HCT116 (cell line): ENCODE measurements around the gene AFAP1L2. TPM values are rescaled to one million over a fixed set of nuclear protein-coding genes. Genes with fewer than 3 reads are reported as not detected.

Experiments
- ATAC-seq: fragments of 200-7000 bp; cut with Tn5 transposase; 2 replicates; pipeline ENCODE4 v1.9.1; 2020; ENCODE audit warnings: mild to moderate bottlenecking, moderate library complexity
- BruUV-seq: library from RNA; stranded (reverse); fragments of 400-500 nt; replicated peaks from 2 replicates; lab custom pipeline; 2021; lab: Mats Ljungman, UMichigan
- CTCF ChIA-PET: fragments of 300-600 bp; sonication (Branson Sonifier 250); formaldehyde crosslinking; loops from one replicate; lab custom pipeline; 2021; ENCODE audit warnings: antibody characterized with exemption; lab: Charles Lee
- POLR2A ChIA-PET: fragments of 300-600, 350-600 bp; sonication (Branson Sonifier 250); formaldehyde crosslinking; loops from one replicate; lab custom pipeline; 2021; ENCODE audit warnings: antibody characterized with exemption; lab: Charles Lee
- RAD21 ChIA-PET, 2 experiments: fragments of 300-600 bp; sonication (Branson Sonifier 250); formaldehyde crosslinking; loops; one replicate each; lab custom pipeline; 2023; ENCODE audit warnings: low total read pairs in 2 of 2; ENCODE audit not compliant: uncharacterized antibody in 2 of 2, unreplicated experiment in 2 of 2, low non-redundant PET in 1 of 2; lab: Charles Lee
- DNase-seq: peaks from one replicate; pipeline ENCODE4 v3.0.0-alpha.2; 2010; ENCODE audit warnings: low read depth, low spot score
- H2AFZ ChIP-seq: fragments of 200-600 bp; shearing (Covaris generic), sonication (generic); 2 replicates; pipeline ENCODE4 v1.6.1; 2017; ENCODE audit warnings: low read depth, mixed run types, mixed read lengths, antibody characterized with exemption, low read length; ENCODE audit not compliant: poor library complexity, severe bottlenecking
- H3K27ac ChIP-seq: 2 replicates; pipeline ENCODE4 v1.5.1; 2012; ENCODE audit warnings: low read depth, low read length
- H3K27me3 ChIP-seq: fragments of 200-600 bp; sonication (generic); 2 replicates; pipeline ENCODE4 v1.6.1; 2016; ENCODE audit warnings: mixed run types, low read length, mixed read lengths; ENCODE audit not compliant: insufficient read depth
- H3K36me3 ChIP-seq, 2 experiments: fragments of 200-500 bp in 1 of 2; fragments of 200-600 bp in 1 of 2; sonication (Bioruptor generic) in 1 of 2; sonication (generic) in 1 of 2; 2 replicates each; pipeline versions ENCODE4 v1.5.1 to v1.6.1; 2014 to 2016; ENCODE audit warnings: low read length in 2 of 2, inconsistent platforms in 1 of 2, mixed read lengths in 1 of 2, mixed run types in 1 of 2; ENCODE audit not compliant: insufficient read depth in 2 of 2, control insufficient read depth in 1 of 2
- H3K4me1 ChIP-seq, 2 experiments: fragments of 200-600 bp in 1 of 2; sonication (generic) in 1 of 2; 2 replicates each; pipeline versions ENCODE4 v1.5.1 to v1.6.1; 2012 to 2017; ENCODE audit warnings: low read length in 2 of 2, inconsistent platforms in 1 of 2, mild to moderate bottlenecking in 1 of 2, mixed read lengths in 1 of 2, mixed run types in 1 of 2, moderate library complexity in 1 of 2; ENCODE audit not compliant: insufficient read depth in 2 of 2, control insufficient read depth in 1 of 2
- H3K4me2 ChIP-seq: fragments of 200-600 bp; sonication (generic); 2 replicates; pipeline ENCODE4 v1.6.1; 2017; ENCODE audit warnings: mixed run types, low read length, mixed read lengths
- H3K4me3 ChIP-seq, 2 experiments: fragments of 200-600 bp in 1 of 2; sonication (generic) in 1 of 2; replicated peaks in 1 of 2; 2 replicates each; pipeline ENCODE4 v1.5.1; 2011 to 2016; ENCODE audit warnings: low read length in 2 of 2, control low read depth in 1 of 2, low read depth in 1 of 2, mild to moderate bottlenecking in 1 of 2, mixed read lengths in 1 of 2, mixed run types in 1 of 2
- H3K79me2 ChIP-seq: fragments of 200-600 bp; sonication (generic); 2 replicates; pipeline ENCODE4 v1.6.1; 2017; ENCODE audit warnings: mild to moderate bottlenecking, mixed run types, low read length, moderate library complexity, mixed read lengths; ENCODE audit not compliant: insufficient read depth
- H3K9ac ChIP-seq: fragments of 200-600 bp; sonication (generic); 2 replicates; pipeline ENCODE4 v1.6.1; 2016; ENCODE audit warnings: low read length, mixed read lengths
- H3K9me2 ChIP-seq: fragments of 200-600 bp; sonication (generic), shearing (Covaris generic); 2 replicates; pipeline ENCODE4 v1.6.1; 2017; ENCODE audit warnings: mixed run types, mild to moderate bottlenecking, moderate library complexity; ENCODE audit not compliant: insufficient read depth
- H3K9me3 ChIP-seq, 2 experiments: fragments of 200-500 bp in 1 of 2; fragments of 200-600 bp in 1 of 2; sonication (Bioruptor generic) in 1 of 2; sonication (generic) in 1 of 2; 2 replicates each; pipeline ENCODE4 v1.6.1; 2014 to 2017; ENCODE audit warnings: low read length in 2 of 2, mixed read lengths in 2 of 2, inconsistent platforms in 1 of 2, low read depth in 1 of 2, mild to moderate bottlenecking in 1 of 2, mixed run types in 1 of 2, moderate library complexity in 1 of 2; ENCODE audit not compliant: control insufficient read depth in 1 of 2, insufficient read depth in 1 of 2
- H4K20me1 ChIP-seq: fragments of 200-600 bp; sonication (generic), shearing (Covaris generic); 2 replicates; pipeline ENCODE4 v1.6.1; 2017; ENCODE audit warnings: mixed run types, mild to moderate bottlenecking, moderate library complexity; ENCODE audit not compliant: insufficient read depth
- ATF3 ChIP-seq: IDR thresholded peaks from 2 replicates; pipeline ENCODE4 v1.6.1; 2012
- CBX3 ChIP-seq: IDR thresholded peaks from 2 replicates; pipeline ENCODE4 v1.6.1; 2012; ENCODE audit warnings: low read depth
- ELF1 ChIP-seq: IDR thresholded peaks from 2 replicates; pipeline ENCODE4 v1.6.1; 2012; ENCODE audit warnings: low read depth, borderline replicate concordance
- EZH2 ChIP-seq: fragments of 200-600 bp; sonication (generic); IDR thresholded peaks from 2 replicates; pipeline ENCODE4 v1.6.1; 2017; ENCODE audit warnings: antibody characterized with exemption, mixed run types
- EZH2phosphoT487 ChIP-seq: fragments of 200-600 bp; IDR thresholded peaks from 2 replicates; pipeline ENCODE4 v1.6.1; 2018; ENCODE audit warnings: antibody characterized with exemption, borderline replicate concordance
- JUND ChIP-seq: IDR thresholded peaks from 2 replicates; pipeline ENCODE4 v1.6.1; 2012
- POLR2A ChIP-seq: IDR thresholded peaks from 2 replicates; pipeline ENCODE4 v1.7.0; 2011; ENCODE audit warnings: borderline replicate concordance; ENCODE audit not compliant: insufficient read depth, insufficient read length; ENCODE audit errors: extremely low read depth
- RAD21 ChIP-seq: IDR thresholded peaks from 2 replicates; pipeline ENCODE4 v1.6.1; 2012; ENCODE audit warnings: low read depth, mild to moderate bottlenecking
- REST ChIP-seq: IDR thresholded peaks from 2 replicates; pipeline ENCODE4 v1.6.1; 2012; ENCODE audit warnings: low read depth
- SP1 ChIP-seq: IDR thresholded peaks from 2 replicates; pipeline ENCODE4 v1.6.1; 2012; ENCODE audit warnings: low read depth
- SRF ChIP-seq: IDR thresholded peaks from 2 replicates; pipeline ENCODE4 v1.6.1; 2012; ENCODE audit warnings: low read depth
- ZFX ChIP-seq: fragments of 450-650 bp; IDR thresholded peaks from 2 replicates; pipeline ENCODE4 v1.6.1; 2017
- intact Hi-C: fragments of 100-400 bp; cut with micrococcal nuclease; formaldehyde crosslinking; loops from 2 replicates; pipeline ENCODE4 v1.10.0; 2022
- total RNA-seq: library from RNA; stranded (reverse); gene quantifications from one replicate; pipeline ENCODE4 v1.2.1, GENCODE V29; 2021; ENCODE audit not compliant: unreplicated experiment
- TF ChIP-seq, protein P1 (sequence below), 3 experiments: fragments of 200-600 bp in 1 of 3; sonication (generic) in 1 of 3; IDR thresholded peaks in 2 of 3; conservative IDR thresholded peaks in 1 of 3; 2 replicates each; pipeline ENCODE4 v1.5.1; 2012 to 2017; ENCODE audit warnings: low read depth in 2 of 3, low read length in 2 of 3, antibody characterized with exemption in 1 of 3, borderline replicate concordance in 1 of 3, control low read depth in 1 of 3, mild to moderate bottlenecking in 1 of 3, mixed read lengths in 1 of 3, mixed run types in 1 of 3, moderate library complexity in 1 of 3; ENCODE audit not compliant: insufficient read depth in 1 of 3
- TF ChIP-seq, protein P2 (sequence below): IDR thresholded peaks from 2 replicates; pipeline ENCODE4 v1.6.1; 2012

AFAP1L2 gene
- total RNA-seq, 1 experiment from 2014 or later, result 0.93 TPM

DNA sequence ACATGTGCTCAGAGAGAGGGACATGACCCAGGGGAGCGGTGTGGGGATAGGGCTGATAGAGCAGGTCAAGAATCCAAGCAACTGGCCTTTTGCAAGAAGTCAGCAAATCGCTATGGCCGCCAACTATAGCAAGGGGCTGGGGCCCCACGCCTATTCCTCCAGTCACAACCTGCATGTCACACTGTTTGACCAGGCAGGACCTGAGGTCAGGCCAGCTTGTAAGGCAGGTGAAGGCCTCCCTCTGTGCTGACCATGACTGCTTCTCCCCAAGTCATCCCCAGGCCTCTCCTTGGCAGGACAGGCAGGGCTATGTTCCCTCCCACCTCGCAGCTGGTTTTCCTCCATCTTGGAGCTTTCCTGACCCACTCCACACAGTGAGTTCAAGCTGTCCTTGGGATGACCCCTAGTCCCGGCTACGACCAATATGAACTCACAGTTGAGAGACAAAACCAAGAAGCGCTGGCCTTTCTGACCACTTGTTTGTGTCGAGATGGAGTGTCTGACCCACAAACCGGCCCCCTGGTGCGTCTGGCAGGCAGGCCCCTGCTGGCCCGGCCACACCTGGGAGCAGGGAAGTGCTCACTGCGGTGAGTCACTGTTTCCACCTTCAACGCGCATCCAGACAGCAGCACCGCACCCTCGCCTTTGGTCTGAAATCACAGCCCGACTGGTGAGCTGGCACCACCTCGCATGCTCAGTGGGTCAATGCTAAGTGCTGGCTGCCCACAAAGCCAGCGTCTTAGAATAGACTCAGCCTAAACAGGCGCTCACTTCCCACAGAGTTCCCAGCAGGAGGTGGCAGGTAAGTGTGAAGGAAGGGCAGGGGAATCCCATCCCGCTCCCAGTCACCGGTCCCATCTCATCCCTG, 83.8 kb downstream of the AFAP1L2 start (continued):
- no peak for TF ChIP-seq REST

GRCh38 chr10:114319406-114320248, 84.7 kb downstream of the AFAP1L2 start:
- H3K9me3 ChIP-seq, result no peaks in the 10 kb centered on the region
- BruUV-seq, result no TSS peak
- H2AFZ ChIP-seq, result no peak overlapping the region
- no peaks in the 10 kb centered on the region for H3K36me3 ChIP-seq
- intact Hi-C loops, result loop anchor here (1.0 to 5.0 kb wide), 2 partner anchors 15 to 118 kb away; no protein-coding TSS in a partner anchor
- no peaks in the 10 kb centered on the region for H3K9me2 ChIP-seq
- ChIA-PET RAD21 (no interaction called here), POLR2A (interaction anchor here (1.2 kb wide), 1 partner anchor 11 kb away, joined by 3 read pairs; no protein-coding TSS in a partner anchor), CTCF (interaction anchor here (1.0 to 1.9 kb wide), 2 partner anchors 16 to 139 kb away, joined by 3 to 18 read pairs; no protein-coding TSS in a partner anchor)
- H3K27ac ChIP-seq, result no peak overlapping the region
- DNase-seq (no peak), ATAC-seq (no peak)
- H3K79me2 ChIP-seq, result no peaks in the 10 kb centered on the region
- H3K4me2 ChIP-seq, result peak overlapping the region; percentile 77
- TF ChIP-seq, protein P1, sequence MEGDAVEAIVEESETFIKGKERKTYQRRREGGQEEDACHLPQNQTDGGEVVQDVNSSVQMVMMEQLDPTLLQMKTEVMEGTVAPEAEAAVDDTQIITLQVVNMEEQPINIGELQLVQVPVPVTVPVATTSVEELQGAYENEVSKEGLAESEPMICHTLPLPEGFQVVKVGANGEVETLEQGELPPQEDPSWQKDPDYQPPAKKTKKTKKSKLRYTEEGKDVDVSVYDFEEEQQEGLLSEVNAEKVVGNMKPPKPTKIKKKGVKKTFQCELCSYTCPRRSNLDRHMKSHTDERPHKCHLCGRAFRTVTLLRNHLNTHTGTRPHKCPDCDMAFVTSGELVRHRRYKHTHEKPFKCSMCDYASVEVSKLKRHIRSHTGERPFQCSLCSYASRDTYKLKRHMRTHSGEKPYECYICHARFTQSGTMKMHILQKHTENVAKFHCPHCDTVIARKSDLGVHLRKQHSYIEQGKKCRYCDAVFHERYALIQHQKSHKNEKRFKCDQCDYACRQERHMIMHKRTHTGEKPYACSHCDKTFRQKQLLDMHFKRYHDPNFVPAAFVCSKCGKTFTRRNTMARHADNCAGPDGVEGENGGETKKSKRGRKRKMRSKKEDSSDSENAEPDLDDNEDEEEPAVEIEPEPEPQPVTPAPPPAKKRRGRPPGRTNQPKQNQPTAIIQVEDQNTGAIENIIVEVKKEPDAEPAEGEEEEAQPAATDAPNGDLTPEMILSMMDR (IDR thresholded peaks at IDR 0.05 in 2 of 3, conservative IDR thresholded peaks at IDR 0.05 in 1 of 3; ENCODE audit: borderline replicate concordance in 1 of 3, insufficient read depth in 1 of 3, low read depth in 2 of 3, low read length in 2 of 3), result no peak
- TF ChIP-seq ELF1 (no peak), ZFX (no peak), EZH2 (no peak), SP1 (no peak), CBX3 (no peak), POLR2A (no peak), ATF3 (no peak), RAD21 (no peak), JUND (no peak), SRF (no peak), EZH2phosphoT487 (no peak)
- TF ChIP-seq, protein P2, sequence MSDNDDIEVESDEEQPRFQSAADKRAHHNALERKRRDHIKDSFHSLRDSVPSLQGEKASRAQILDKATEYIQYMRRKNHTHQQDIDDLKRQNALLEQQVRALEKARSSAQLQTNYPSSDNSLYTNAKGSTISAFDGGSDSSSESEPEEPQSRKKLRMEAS, result no peak
- H4K20me1 ChIP-seq, result no peaks in the 10 kb centered on the region; the same call in 1 of the 2 replicates
- peaks cover 18 to 33% of the 10 kb centered on the region in 2 experiments for H3K4me1 ChIP-seq
- peak overlapping the region; percentile 45 for H3K9ac ChIP-seq
- H3K27me3 ChIP-seq, result peaks cover 85% of the 10 kb centered on the region
- H3K4me3 ChIP-seq, result no peak overlapping the region
